MM.1S (cell line): Measurements from ENCODE around the gene ITGB3.

Source experiments
- DNase-seq: peaks from one replicate; pipeline ENCODE4 v3.0.0-alpha.2; 2015
- H2AFZ ChIP-seq: fragments of 300-600 bp; sonication (generic); 2 replicates; pipeline ENCODE4 v1.6.0; 2016; ENCODE audit warnings: antibody characterized with exemption, low read length
- H3F3A ChIP-seq: fragments of 300-600 bp; sonication (generic); 2 replicates; pipeline ENCODE4 v1.6.1; 2016; ENCODE audit warnings: mild to moderate bottlenecking, antibody characterized with exemption, low read length, moderate library complexity, mixed read lengths; ENCODE audit not compliant: insufficient read depth
- H3K27ac ChIP-seq: fragments of 300-600 bp; sonication (generic); 2 replicates; pipeline ENCODE4 v1.5.1; 2016; ENCODE audit warnings: mild to moderate bottlenecking, low read length
- H3K27me3 ChIP-seq: fragments of 300-600 bp; sonication (generic); replicated peaks from 2 replicates; pipeline ENCODE4 v1.6.0; 2016; ENCODE audit warnings: low read length; ENCODE audit not compliant: insufficient read depth
- H3K36me3 ChIP-seq: fragments of 300-600 bp; sonication (generic); replicated peaks from 2 replicates; pipeline ENCODE4 v1.6.1; 2016; ENCODE audit warnings: mild to moderate bottlenecking, low read length, mixed read lengths; ENCODE audit not compliant: insufficient read depth
- H3K4me1 ChIP-seq: fragments of 300-600 bp; sonication (generic); 2 replicates; pipeline ENCODE4 v1.6.1; 2016; ENCODE audit warnings: low read length, mixed read lengths
- H3K4me2 ChIP-seq: fragments of 300-600 bp; sonication (generic); 2 replicates; pipeline ENCODE4 v1.6.0; 2016; ENCODE audit warnings: low read depth, low read length
- H3K4me3 ChIP-seq: fragments of 300-600 bp; sonication (generic); 2 replicates; pipeline ENCODE4 v1.5.1; 2016; ENCODE audit warnings: low read length, mixed read lengths
- H3K79me2 ChIP-seq: fragments of 300-600 bp; sonication (generic); 2 replicates; pipeline ENCODE4 v1.6.1; 2016; ENCODE audit warnings: mixed run types, low read length, mixed read lengths
- H3K9ac ChIP-seq: fragments of 300-600 bp; sonication (generic); 2 replicates; pipeline ENCODE4 v1.6.1; 2016; ENCODE audit warnings: low read length, mixed read lengths
- H3K9me2 ChIP-seq: fragments of 300-600 bp; sonication (generic); replicated peaks from 2 replicates; pipeline ENCODE4 v1.6.1; 2016; ENCODE audit warnings: mild to moderate bottlenecking, low read length, mixed read lengths; ENCODE audit not compliant: insufficient read depth
- H3K9me3 ChIP-seq: fragments of 300-600 bp; sonication (generic); replicated peaks from 2 replicates; pipeline ENCODE4 v1.6.1; 2016; ENCODE audit warnings: mild to moderate bottlenecking, low read length, mixed read lengths; ENCODE audit not compliant: insufficient read depth
- H4K20me1 ChIP-seq: fragments of 300-600 bp; sonication (generic); 2 replicates; pipeline ENCODE4 v1.6.1; 2016; ENCODE audit warnings: mild to moderate bottlenecking, low read length, moderate library complexity, mixed read lengths; ENCODE audit not compliant: insufficient read depth
- CTCF ChIP-seq: fragments of 300-600 bp; sonication (generic); IDR thresholded peaks from 2 replicates; pipeline ENCODE4 v1.5.1; 2016; ENCODE audit warnings: antibody characterized with exemption, low read length, mixed read lengths
- EZH2 ChIP-seq: fragments of 300-600 bp; sonication (generic); optimal IDR thresholded peaks from 2 replicates; pipeline ENCODE3; 2017; ENCODE audit warnings: low read depth, mild to moderate bottlenecking, antibody characterized with exemption, low read length, mixed read lengths
- EZH2phosphoT487 ChIP-seq: fragments of 300-600 bp; sonication (generic); IDR thresholded peaks from 2 replicates; pipeline ENCODE4 v1.6.1; 2018; ENCODE audit warnings: antibody characterized with exemption, low read length

ITGB3 gene

GRCh38 chr17:47279062-47279801, 25.6 kb downstream of the ITGB3 start:
- Histone ChIP-seq H3F3A (peaks cover 13% of the 10 kb centered on the region), H3K36me3 (no peaks in the 10 kb centered on the region), H3K4me1 (peaks cover 22% of the 10 kb centered on the region), H3K79me2 (no peaks in the 10 kb centered on the region), H3K9me3 (no peaks in the 10 kb centered on the region), H3K9ac (peak overlapping the region; percentile 48), H3K27ac (peak overlapping the region; percentile 77), H3K4me3 (peak overlapping the region; percentile 36), H4K20me1 (no peaks in the 10 kb centered on the region), H3K9me2 (no peaks in the 10 kb centered on the region), H3K27me3 (no peaks in the 10 kb centered on the region), H2AFZ (peak overlapping the region; percentile 40), H3K4me2 (peak overlapping the region; percentile 67)
- peak; percentile 67 for DNase-seq
- no peak for TF ChIP-seq CTCF
- no peak for TF ChIP-seq EZH2
- no peak for TF ChIP-seq EZH2phosphoT487

- peak overlapping the region; percentile 77; the same call in 1 of the 2 replicates for H3K27ac ChIP-seq
Measured at GRCh38 chr17:47280072-47280811, 26.6 kb downstream of the ITGB3 start.

GRCh38 chr17:47281216-47281615, 27.6 kb downstream of the ITGB3 start:
- H3K27ac ChIP-seq, result no peak overlapping the region
- TF ChIP-seq EZH2phosphoT487 (no peak), EZH2 (no peak), CTCF (no peak)
- no peaks in the 10 kb centered on the region for H3K79me2 ChIP-seq
- H3K36me3 ChIP-seq, result no peaks in the 10 kb centered on the region
- H4K20me1 ChIP-seq, result no peaks in the 10 kb centered on the region
- H3K4me2 ChIP-seq, result no peak overlapping the region
- H3K27me3 ChIP-seq, result no peaks in the 10 kb centered on the region
- no peaks in the 10 kb centered on the region for H3K9me2 ChIP-seq
- no peak overlapping the region for H3K9ac ChIP-seq
- H3K4me1 ChIP-seq, result peaks cover 23% of the 10 kb centered on the region
- peaks cover 13% of the 10 kb centered on the region for H3F3A ChIP-seq
- H2AFZ ChIP-seq, result no peak overlapping the region
- no peaks in the 10 kb centered on the region for H3K9me3 ChIP-seq
- no peak for DNase-seq
- H3K4me3 ChIP-seq, result no peak overlapping the region

More at GRCh38 chr17:47280072-47280811, 26.6 kb downstream of the ITGB3 start:
- H3K4me2 ChIP-seq, result peak overlapping the region; percentile 67
- peak overlapping the region; percentile 40 for H2AFZ ChIP-seq
- H3K27me3 ChIP-seq, result no peaks in the 10 kb centered on the region
- H3K4me3 ChIP-seq, result no peak overlapping the region
- no peak for TF ChIP-seq CTCF
- TF ChIP-seq EZH2, result no peak
- TF ChIP-seq EZH2phosphoT487, result no peak
- H4K20me1 ChIP-seq, result no peaks in the 10 kb centered on the region
- H3K36me3 ChIP-seq, result no peaks in the 10 kb centered on the region
- no peaks in the 10 kb centered on the region for H3K9me2 ChIP-seq
- DNase-seq, result no peak
- no peaks in the 10 kb centered on the region for H3K79me2 ChIP-seq
- H3K4me1 ChIP-seq, result peaks cover 22% of the 10 kb centered on the region
- H3K9ac ChIP-seq, result no peak overlapping the region; the same call in 1 of the 2 replicates
- H3F3A ChIP-seq, result peaks cover 13% of the 10 kb centered on the region
- H3K9me3 ChIP-seq, result no peaks in the 10 kb centered on the region
